ENCODE data around the gene SEMA5B. TPM values are rescaled to one million over a fixed set of nuclear protein-coding genes. Genes with fewer than 3 reads are reported as not detected.

Gene SEMA5B
- total RNA-seq, 1 experiment from 2014 or later = 1.0 TPM

DNA sequence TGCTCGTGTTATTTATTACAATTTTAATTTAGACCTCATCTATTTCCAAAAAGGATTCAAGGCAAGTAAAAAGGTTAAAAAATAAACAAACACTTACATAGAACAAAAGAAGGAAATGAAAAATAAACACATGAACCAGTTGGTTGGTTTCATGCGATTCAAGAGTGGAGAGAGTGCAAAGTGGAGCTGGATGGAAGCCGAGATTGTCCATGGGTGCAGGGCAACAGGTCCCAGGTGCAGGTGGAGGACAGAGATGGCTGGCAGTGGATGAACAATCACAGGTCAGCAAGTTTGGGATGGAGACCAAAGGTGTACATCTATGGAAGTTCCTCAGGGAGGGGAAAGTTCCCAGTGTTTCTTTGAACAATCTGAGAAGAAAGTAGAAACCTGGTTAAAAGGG, 11.6 kb upstream of the SEMA5B start:
- ChIA-PET CTCF (interaction anchor here (0.6 kb wide), 1 partner anchor 11 kb away, joined by 3 read pairs; no protein-coding TSS in a partner anchor), POLR2A (interaction anchor here (0.6 kb wide), 1 partner anchor 28 kb away, joined by 6 read pairs; the partner anchor contains the start of gene PDIA5)
- H3K27me3 ChIP-seq (replicated peaks; ENCODE audit: control insufficient read depth, insufficient read depth, low read length) = no peaks in the 10 kb centered on the region
- H3K27me3 Mint-ChIP-seq (ENCODE audit: insufficient read depth, unreplicated experiment) = no peaks in the 10 kb centered on the region
- no peak overlapping the region for H3K4me3 ChIP-seq (ENCODE audit: low read depth, low read length)
- no TSS peak for BruUV-seq (replicated peaks)
- no peaks in the 10 kb centered on the region for H3K9me3 Mint-ChIP-seq (ENCODE audit: unreplicated experiment)
- H3K27ac Mint-ChIP-seq (ENCODE audit: unreplicated experiment) = peak overlapping the region; percentile 51
- H3K4me3 Mint-ChIP-seq (ENCODE audit: unreplicated experiment) = peak overlapping the region; percentile 52
- TF ChIP-seq, protein P1, sequence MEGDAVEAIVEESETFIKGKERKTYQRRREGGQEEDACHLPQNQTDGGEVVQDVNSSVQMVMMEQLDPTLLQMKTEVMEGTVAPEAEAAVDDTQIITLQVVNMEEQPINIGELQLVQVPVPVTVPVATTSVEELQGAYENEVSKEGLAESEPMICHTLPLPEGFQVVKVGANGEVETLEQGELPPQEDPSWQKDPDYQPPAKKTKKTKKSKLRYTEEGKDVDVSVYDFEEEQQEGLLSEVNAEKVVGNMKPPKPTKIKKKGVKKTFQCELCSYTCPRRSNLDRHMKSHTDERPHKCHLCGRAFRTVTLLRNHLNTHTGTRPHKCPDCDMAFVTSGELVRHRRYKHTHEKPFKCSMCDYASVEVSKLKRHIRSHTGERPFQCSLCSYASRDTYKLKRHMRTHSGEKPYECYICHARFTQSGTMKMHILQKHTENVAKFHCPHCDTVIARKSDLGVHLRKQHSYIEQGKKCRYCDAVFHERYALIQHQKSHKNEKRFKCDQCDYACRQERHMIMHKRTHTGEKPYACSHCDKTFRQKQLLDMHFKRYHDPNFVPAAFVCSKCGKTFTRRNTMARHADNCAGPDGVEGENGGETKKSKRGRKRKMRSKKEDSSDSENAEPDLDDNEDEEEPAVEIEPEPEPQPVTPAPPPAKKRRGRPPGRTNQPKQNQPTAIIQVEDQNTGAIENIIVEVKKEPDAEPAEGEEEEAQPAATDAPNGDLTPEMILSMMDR (IDR thresholded peaks at IDR 0.05; ENCODE audit: insufficient read depth in 1 of 2, low read depth in 1 of 2, low read length in 1 of 2, severe bottlenecking in 1 of 2, unreplicated experiment in 1 of 2) = no peak
- H3K36me3 ChIP-seq (ENCODE audit: control insufficient read depth, insufficient read depth, low read length) = no peaks in the 10 kb centered on the region
- H3K36me3 Mint-ChIP-seq (ENCODE audit: insufficient read depth, unreplicated experiment) = no peaks in the 10 kb centered on the region
- no peak for DNase-seq
- peaks cover 8% of the 10 kb centered on the region; the same call in 1 of the 2 replicates for H3K4me1 ChIP-seq
- intact Hi-C loops (cut with micrococcal nuclease; ENCODE audit: unreplicated experiment) = loop anchor here (5.0 kb wide), 1 partner anchor 43 kb away; no protein-coding TSS in a partner anchor
- no peaks in the 10 kb centered on the region for H3K9me3 ChIP-seq
- peaks cover 39% of the 10 kb centered on the region for H3K4me1 Mint-ChIP-seq (ENCODE audit: low read depth, unreplicated experiment)

DNA sequence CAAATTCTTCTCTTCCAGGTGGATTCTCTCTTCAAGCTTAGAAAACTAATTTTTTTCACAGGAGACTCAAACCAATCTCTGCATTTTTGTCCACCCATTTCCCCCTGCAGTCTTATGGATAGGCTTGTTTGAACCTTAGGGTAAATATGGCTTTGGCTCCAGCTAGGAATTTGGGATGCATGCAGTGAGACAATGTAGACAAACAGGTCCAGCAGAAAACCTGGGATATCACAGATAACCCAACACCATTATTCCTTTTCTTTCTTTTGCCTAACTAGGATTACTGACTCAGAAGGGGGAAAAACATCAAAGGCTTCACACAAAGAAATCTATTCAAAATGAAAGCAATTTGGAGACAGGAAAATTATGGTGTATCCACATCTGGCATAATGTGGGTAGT, 11.2 kb upstream of the SEMA5B start:
- Histone ChIP-seq H3K4me1 (peaks cover 8% of the 10 kb centered on the region; the same call in 1 of the 2 replicates), H3K4me3 (ENCODE audit: low read depth, low read length) (no peak overlapping the region), H3K27me3 (replicated peaks; ENCODE audit: control insufficient read depth, insufficient read depth, low read length) (no peaks in the 10 kb centered on the region), H3K9me3 (no peaks in the 10 kb centered on the region), H3K36me3 (ENCODE audit: control insufficient read depth, insufficient read depth, low read length) (no peaks in the 10 kb centered on the region)
- H3K36me3 Mint-ChIP-seq (ENCODE audit: insufficient read depth, unreplicated experiment) = no peaks in the 10 kb centered on the region
- TF ChIP-seq, protein P1 (IDR thresholded peaks at IDR 0.05; ENCODE audit: insufficient read depth in 1 of 2, low read depth in 1 of 2, low read length in 1 of 2, severe bottlenecking in 1 of 2, unreplicated experiment in 1 of 2) = no peak
- H3K4me3 Mint-ChIP-seq (ENCODE audit: unreplicated experiment) = peak overlapping the region; percentile 52
- H3K27ac Mint-ChIP-seq (ENCODE audit: unreplicated experiment) = peak overlapping the region; percentile 51
- H3K4me1 Mint-ChIP-seq (ENCODE audit: low read depth, unreplicated experiment) = peaks cover 39% of the 10 kb centered on the region
- no peaks in the 10 kb centered on the region for H3K9me3 Mint-ChIP-seq (ENCODE audit: unreplicated experiment)
- CTCF ChIA-PET = interaction anchor here (0.6 kb wide), 1 partner anchor 10 kb away, joined by 3 read pairs; no protein-coding TSS in a partner anchor
- DNase-seq = peak in 1 of 2 experiments; percentile 21
- POLR2A ChIA-PET = interaction anchor here (0.6 kb wide), 1 partner anchor 28 kb away, joined by 6 read pairs; the partner anchor contains the start of gene PDIA5
- intact Hi-C loops (cut with micrococcal nuclease; ENCODE audit: unreplicated experiment) = loop anchor here (5.0 kb wide), 1 partner anchor 44 kb away; no protein-coding TSS in a partner anchor
- no TSS peak for BruUV-seq (replicated peaks)
- H3K27me3 Mint-ChIP-seq (ENCODE audit: insufficient read depth, unreplicated experiment) = no peaks in the 10 kb centered on the region

DNA sequence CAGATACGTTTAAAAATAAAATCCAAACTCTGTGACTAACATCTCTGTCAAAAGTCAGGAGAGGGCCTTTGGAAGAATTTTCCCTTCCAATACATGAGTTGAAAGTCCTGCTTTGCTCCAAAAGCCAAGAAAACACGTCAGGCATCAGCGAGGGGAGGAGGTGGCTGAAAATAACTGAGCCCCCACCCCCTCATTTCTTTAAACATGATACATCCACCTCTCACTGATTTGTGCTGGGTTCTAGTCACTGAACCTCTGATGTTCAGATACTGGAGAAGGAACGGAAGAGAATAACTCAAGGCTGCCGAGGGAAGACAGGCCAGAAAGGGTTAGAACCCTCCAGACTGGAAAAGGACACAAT, 9.4 kb upstream of the SEMA5B start:
- no peaks in the 10 kb centered on the region for H3K9me3 ChIP-seq
- no peaks in the 10 kb centered on the region for H3K27me3 Mint-ChIP-seq (ENCODE audit: insufficient read depth, unreplicated experiment)
- no peak overlapping the region for H3K27ac Mint-ChIP-seq (ENCODE audit: unreplicated experiment)
- ChIA-PET POLR2A (interaction anchor here (0.6 kb wide), 1 partner anchor 30 kb away, joined by 3 read pairs; the partner anchor contains the start of gene PDIA5), CTCF (interaction anchor here (0.5 kb wide), 1 partner anchor 10 kb away, joined by 3 read pairs; the partner anchor contains the start of gene SEMA5B)
- no peak overlapping the region for H3K4me3 ChIP-seq (ENCODE audit: low read depth, low read length)
- no TSS peak for BruUV-seq (replicated peaks)
- TF ChIP-seq, protein P1 (IDR thresholded peaks at IDR 0.05; ENCODE audit: insufficient read depth in 1 of 2, low read depth in 1 of 2, low read length in 1 of 2, severe bottlenecking in 1 of 2, unreplicated experiment in 1 of 2) = no peak
- H3K4me3 Mint-ChIP-seq (ENCODE audit: unreplicated experiment) = no peak overlapping the region
- no peaks in the 10 kb centered on the region for H3K27me3 ChIP-seq (replicated peaks; ENCODE audit: control insufficient read depth, insufficient read depth, low read length)
- H3K36me3 ChIP-seq (ENCODE audit: control insufficient read depth, insufficient read depth, low read length) = no peaks in the 10 kb centered on the region
- H3K4me1 Mint-ChIP-seq (ENCODE audit: low read depth, unreplicated experiment) = peaks cover 39% of the 10 kb centered on the region
- intact Hi-C loops (cut with micrococcal nuclease; ENCODE audit: unreplicated experiment) = loop anchor here (5.0 kb wide), 1 partner anchor 45 kb away; no protein-coding TSS in a partner anchor
- H3K36me3 Mint-ChIP-seq (ENCODE audit: insufficient read depth, unreplicated experiment) = no peaks in the 10 kb centered on the region
- DNase-seq = no peak
- no peaks in the 10 kb centered on the region for H3K9me3 Mint-ChIP-seq (ENCODE audit: unreplicated experiment)
- H3K4me1 ChIP-seq = peaks cover 8% of the 10 kb centered on the region; the same call in 1 of the 2 replicates

All from Caco-2 (cell line).